ENCODE measurements around the gene CYP24A1. TPM values are rescaled to one million over a fixed set of nuclear protein-coding genes. Genes with fewer than 3 reads are reported as not detected.

CYP24A1 gene
- total RNA-seq, 1 experiment from 2014 or later = 1.2 TPM

DNA sequence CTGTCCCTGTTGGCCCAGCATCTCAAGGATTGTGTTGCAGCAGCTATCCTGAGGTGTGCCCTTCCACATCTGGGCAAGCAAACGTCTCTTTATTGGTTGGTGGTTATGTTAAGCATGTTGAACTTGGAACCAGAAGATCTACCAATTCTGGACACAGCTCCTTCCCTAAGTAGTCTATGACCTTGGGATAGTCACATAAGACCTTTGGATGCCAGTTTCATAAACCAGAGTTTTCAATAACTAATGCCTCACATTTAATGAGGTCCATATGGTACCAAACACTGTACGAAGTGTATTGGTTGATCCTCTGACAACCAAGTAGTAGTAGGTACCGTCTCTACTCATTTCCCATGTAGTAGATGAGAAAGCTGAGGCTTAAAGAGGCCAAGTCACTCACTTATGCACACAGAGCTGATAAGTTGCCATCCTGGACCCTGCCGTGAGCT lies 3.7 kb downstream of the CYP24A1 start:
- Histone ChIP-seq H3K79me2 (ENCODE audit: low read length) (no peaks in the 10 kb centered on the region), H3K9ac (ENCODE audit: low read length) (no peak overlapping the region), H3K4me3 (ENCODE audit: low read length) (no peak overlapping the region), H3F3A (ENCODE audit: low read length, unreplicated experiment) (no peaks in the 10 kb centered on the region), H3K36me3 (ENCODE audit: low read depth, low read length) (no peaks in the 10 kb centered on the region), H4K20me1 (ENCODE audit: low read length) (no peaks in the 10 kb centered on the region), H3K27me3 (ENCODE audit: low read length) (no peaks in the 10 kb centered on the region), H3K9me2 (replicated peaks; ENCODE audit: low read length) (no peaks in the 10 kb centered on the region), H3K27ac (ENCODE audit: low read length) (peak overlapping the region; percentile 46), H3K4me1 (ENCODE audit: insufficient read depth, low read length) (peaks cover 61% of the 10 kb centered on the region), H3K9me3 (ENCODE audit: low read length) (no peaks in the 10 kb centered on the region), H3K4me2 (ENCODE audit: low read length) (peak overlapping the region; percentile 63), H2AFZ (ENCODE audit: low read length) (no peak overlapping the region)
- ChIA-PET POLR2A (ENCODE audit: unreplicated experiment) (interaction anchor here (0.7 kb wide), 1 partner anchor 21 kb away, joined by 9 read pairs; no protein-coding TSS in a partner anchor), CTCF (interaction anchor here (0.6 kb wide), 1 partner anchor 29 kb away, joined by 3 read pairs; no protein-coding TSS in a partner anchor)
- TF ChIP-seq EZH2 (IDR thresholded peaks at IDR 0.05; ENCODE audit: low read length, unreplicated experiment) (no peak), CTCF (conservative IDR thresholded peaks at IDR 0.05; ENCODE audit: low read depth, low read length) (no peak), EZH2phosphoT487 (IDR thresholded peaks at IDR 0.05; ENCODE audit: borderline replicate concordance, low read length) (no peak)
- ATAC-seq (no peak), DNase-seq (no peak)
- no TSS peak for BruUV-seq (replicated peaks)
- intact Hi-C loops (cut with micrococcal nuclease) = no loop called here

GRCh38 chr20:54168961-54169862 lies 4.6 kb downstream of the CYP24A1 start:
- Histone ChIP-seq H3K36me3 (ENCODE audit: low read depth, low read length) (no peaks in the 10 kb centered on the region), H3K9me3 (ENCODE audit: low read length) (no peaks in the 10 kb centered on the region), H3K4me1 (ENCODE audit: insufficient read depth, low read length) (peaks cover 61% of the 10 kb centered on the region), H2AFZ (ENCODE audit: low read length) (no peak overlapping the region), H3K27me3 (ENCODE audit: low read length) (no peaks in the 10 kb centered on the region), H3K27ac (ENCODE audit: low read length) (peak overlapping the region; percentile 46), H3K79me2 (ENCODE audit: low read length) (no peaks in the 10 kb centered on the region), H4K20me1 (ENCODE audit: low read length) (no peaks in the 10 kb centered on the region), H3F3A (ENCODE audit: low read length, unreplicated experiment) (no peaks in the 10 kb centered on the region), H3K9me2 (replicated peaks; ENCODE audit: low read length) (no peaks in the 10 kb centered on the region), H3K4me2 (ENCODE audit: low read length) (peak overlapping the region; percentile 63), H3K4me3 (ENCODE audit: low read length) (peak overlapping the region; percentile 14), H3K9ac (ENCODE audit: low read length) (no peak overlapping the region)
- intact Hi-C loops (cut with micrococcal nuclease) = loop anchor here (5.0 kb wide), 1 partner anchor 47 kb away; no protein-coding TSS in a partner anchor
- POLR2A ChIA-PET (ENCODE audit: unreplicated experiment) = no interaction called here
- no peak for TF ChIP-seq EZH2 (IDR thresholded peaks at IDR 0.05; ENCODE audit: low read length, unreplicated experiment)
- no peak for TF ChIP-seq EZH2phosphoT487 (IDR thresholded peaks at IDR 0.05; ENCODE audit: borderline replicate concordance, low read length)
- TF ChIP-seq CTCF (conservative IDR thresholded peaks at IDR 0.05; ENCODE audit: low read depth, low read length) = no peak
- CTCF ChIA-PET = no interaction called here
- BruUV-seq (replicated peaks) = no TSS peak
- ATAC-seq (peak; percentile 28; the same call in 1 of the 2 replicates), DNase-seq (peak; percentile 77)

Data from PC-3 (cell line).